Measurements from ENCODE around the gene SYNE4.
"Not testable (repeated sequence)": the region's sequence is repeated elsewhere in the genome, so short reads cannot be mapped to it uniquely, and the experiment has no call there.

The SYNE4 gene, protein sequence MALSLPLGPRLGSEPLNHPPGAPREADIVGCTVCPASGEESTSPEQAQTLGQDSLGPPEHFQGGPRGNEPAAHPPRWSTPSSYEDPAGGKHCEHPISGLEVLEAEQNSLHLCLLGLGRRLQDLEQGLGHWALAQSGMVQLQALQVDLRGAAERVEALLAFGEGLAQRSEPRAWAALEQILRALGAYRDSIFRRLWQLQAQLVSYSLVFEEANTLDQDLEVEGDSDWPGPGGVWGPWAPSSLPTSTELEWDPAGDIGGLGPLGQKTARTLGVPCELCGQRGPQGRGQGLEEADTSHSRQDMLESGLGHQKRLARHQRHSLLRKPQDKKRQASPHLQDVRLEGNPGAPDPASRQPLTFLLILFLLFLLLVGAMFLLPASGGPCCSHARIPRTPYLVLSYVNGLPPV

DNA sequence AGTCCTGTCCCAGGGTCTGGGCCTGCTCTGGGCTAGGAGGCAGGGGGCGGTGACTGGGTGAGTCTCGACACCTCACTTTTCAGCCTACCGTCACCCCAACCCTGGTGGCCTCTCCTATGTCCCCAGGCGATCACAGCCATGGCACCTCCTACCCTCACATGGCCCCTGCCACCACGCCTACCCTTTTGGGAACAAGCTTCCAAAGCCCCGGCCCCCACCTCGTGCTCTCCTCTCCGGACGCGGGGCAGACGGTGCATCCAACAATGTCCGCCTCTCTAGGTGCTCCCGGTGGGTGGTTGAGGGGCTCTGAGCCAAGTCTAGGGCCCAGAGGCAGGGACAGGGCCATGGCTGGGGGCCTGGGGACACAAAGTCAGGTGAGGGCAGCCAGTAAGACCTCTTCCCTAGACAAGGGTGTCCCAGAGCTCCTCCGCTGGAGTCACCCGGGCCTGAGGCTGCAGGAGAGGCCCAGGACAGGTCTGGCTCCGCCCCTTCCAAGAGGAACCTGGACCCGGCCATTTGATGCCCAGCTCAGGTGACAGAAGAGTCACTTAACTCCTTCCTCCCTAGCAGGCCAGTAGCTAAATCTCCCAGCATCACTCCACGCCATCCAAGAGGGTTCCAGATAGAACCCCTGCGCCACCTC lies at the start of gene SYNE4:
Gene SYNE4, minus strand, starts transcription at position 478 of the 643 bp plus-strand sequence. Its CDS starts 132 bp downstream, at position 346.
- no peak for DNase-seq (ENCODE audit: low read depth in 1 of 2, low spot score in 1 of 2)

DNA sequence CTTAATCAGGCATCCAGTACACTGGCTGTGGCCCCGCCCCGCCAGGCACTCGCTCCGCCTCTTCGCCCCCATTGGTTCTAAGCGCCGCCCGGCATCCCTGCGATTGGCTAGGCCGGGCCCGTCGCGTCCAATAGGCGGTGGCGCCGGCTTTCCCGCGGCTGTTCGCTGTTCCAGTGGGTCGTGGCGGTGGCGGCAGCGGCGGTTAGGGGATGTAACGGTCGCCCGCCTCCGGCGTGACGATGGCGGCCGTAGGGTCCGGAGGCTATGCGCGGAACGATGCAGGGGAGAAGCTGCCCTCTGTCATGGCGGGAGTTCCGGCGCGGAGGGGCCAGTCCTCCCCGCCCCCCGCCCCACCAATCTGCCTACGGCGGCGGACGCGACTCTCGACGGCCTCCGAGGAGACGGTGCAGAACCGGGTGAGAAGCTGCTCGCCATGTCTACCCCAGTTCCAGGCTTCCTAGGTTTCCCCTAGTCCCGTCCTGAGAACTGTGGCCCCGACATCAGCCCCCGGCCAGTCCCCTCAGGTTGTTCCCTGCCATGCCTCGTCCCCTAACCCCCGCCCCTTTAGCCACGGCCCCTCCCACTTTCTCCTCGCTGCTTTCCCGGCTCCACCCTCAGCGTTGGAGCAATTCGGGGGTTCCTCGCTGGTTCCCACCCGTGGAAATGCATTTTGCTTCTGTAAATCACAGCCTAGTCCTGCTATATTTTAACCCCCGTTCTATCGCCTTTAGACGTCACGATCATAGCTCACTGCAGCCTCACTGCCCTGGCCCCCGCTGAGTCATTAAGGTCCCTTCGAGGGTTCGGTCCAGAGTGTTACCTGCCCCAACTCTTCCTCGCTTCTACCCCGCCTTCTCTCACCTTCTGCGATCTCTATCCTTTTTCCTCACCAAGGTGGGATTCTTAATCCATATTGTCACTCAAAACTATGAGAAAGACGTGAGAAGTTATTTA lies 46.4 kb upstream of the SYNE4 start, which contains the start of gene WDR62:
Gene WDR62, plus strand, starts transcription at position 165 of the 954 bp plus-strand sequence. Its CDS starts 75 bp downstream, at position 240.
- peak; percentile 91 to 94 for DNase-seq (ENCODE audit: low read depth in 1 of 2, low spot score in 1 of 2)

DNA sequence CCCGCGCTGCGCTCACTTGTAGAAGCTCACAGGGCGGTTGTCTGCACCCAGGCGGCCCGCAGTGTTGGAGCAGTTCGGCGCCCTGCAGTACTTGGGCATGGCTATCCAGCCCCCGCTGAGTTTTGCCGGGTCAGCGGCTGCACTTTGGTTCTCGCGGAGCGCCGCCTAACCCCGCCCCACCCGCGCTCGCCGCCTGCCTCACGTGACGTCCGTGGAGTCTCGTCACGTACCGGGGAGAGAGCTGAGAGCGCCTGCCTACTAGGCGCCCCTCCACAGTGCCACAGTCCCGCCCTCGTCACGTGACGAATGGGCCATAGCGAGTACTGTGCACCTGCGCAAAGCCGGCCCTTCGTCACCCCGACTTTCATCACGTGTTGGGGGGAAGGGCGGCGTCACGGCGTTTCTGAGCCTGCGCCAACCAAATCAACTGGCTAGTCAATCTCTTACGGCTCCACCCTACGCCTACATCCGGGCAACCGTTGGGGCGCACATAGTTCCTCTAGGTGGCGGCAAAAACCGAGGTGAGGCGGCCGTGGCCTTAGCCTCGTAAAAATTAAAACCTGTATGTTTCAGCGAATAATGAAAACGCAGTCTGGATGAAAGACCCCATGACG lies 45.6 kb upstream of the SYNE4 start, which contains the start of gene THAP8:
Gene THAP8, minus strand, starts transcription at position 167 of the 614 bp plus-strand sequence. Its CDS starts 68 bp downstream, at position 99.
- peak; percentile 98 to 99 for DNase-seq (ENCODE audit: low read depth in 1 of 2, low spot score in 1 of 2)

DNA sequence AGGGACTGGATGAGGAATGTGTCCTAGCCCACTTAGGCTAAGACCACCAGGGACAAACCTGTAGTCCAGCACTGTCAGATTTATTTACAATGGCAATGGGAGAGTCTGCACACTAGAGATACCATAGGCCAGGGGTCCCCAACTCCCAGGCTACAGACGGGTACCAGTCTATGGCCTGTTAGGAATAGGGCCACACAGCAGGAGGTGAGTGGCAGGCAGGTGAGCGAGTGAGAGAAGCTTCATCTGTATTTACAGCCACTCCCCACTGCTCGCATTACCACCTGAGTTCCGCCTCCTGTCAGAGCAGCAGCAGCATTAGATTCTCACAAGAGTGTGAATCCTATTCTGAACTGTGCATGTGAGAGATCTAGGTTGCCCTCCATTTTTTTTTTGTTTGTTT lies 43.0 kb upstream of the SYNE4 start:
- DNase-seq (ENCODE audit: low read depth in 1 of 2, low spot score in 1 of 2), result no peak

DNA sequence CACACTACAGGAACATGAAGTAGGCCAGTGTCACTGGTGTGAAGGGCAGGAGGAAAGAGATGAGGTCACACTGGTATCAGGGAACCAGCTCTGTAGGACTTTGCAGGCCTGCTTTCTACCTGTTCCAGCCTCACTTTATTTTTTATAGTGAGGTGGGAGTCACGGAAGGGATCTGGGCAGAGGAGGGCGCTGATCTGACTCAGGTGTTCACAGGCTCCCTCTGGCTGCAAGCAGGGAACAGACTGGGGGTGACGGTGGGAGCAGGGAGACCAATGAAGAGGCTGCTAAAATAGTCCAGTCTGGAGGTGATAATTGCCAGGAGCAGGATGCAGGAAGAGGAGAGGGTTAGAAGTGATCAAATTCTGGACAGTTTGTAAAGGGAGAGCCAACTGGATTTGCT lies 42.6 kb upstream of the SYNE4 start:
- no peak for DNase-seq (ENCODE audit: low read depth in 1 of 2, low spot score in 1 of 2)

DNA sequence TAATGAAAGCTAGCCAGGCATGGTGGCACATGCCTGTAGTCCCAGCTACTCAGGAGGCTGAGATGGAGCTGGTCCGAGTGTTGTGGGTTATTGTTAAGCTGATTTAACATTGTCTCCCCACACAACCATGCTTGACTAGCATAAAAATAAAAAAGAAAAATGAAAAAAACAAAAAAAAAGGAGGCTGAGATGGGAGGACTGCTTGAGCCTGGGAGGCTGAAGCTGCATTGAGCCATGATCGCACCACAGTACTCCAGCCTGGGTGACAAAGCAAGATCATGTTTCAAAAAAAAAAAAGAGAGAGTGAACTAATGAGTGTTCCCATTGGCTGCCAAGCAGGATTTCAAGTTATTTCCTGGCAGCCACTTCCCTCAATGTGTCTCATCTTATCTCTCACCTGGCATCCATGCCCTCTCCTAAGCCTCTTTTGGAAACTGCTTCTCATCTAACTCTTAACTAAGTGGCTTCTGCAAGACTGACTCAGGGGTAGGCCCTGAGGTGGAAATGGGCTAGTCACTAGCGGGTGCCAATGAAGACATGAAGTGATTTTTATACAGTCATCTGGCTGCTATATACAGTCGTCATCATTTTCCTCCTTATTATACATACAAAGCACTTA lies 40.6 kb upstream of the SYNE4 start:
- DNase-seq (ENCODE audit: low read depth in 1 of 2, low spot score in 1 of 2), result no peak

DNA sequence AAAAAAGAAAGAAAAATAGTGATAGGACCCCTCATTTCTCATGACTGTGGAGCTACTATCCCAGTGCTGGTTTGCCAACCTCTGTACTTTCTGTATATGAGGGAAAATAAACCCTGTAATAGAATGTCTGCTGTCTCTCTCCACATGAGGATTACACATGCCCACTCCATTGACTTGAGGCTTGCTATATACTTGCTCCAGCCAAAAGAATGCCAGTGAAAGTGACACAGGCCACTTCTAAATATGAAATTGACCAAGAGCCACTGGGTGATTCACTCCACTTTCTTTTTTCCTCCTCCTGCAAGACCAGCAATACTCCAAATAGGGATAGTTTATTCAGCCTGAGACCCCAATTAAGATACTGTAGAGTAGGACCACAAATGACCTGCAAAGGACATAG lies 39.2 kb upstream of the SYNE4 start:
- DNase-seq (ENCODE audit: low read depth in 1 of 2, low spot score in 1 of 2), result no peak

DNA sequence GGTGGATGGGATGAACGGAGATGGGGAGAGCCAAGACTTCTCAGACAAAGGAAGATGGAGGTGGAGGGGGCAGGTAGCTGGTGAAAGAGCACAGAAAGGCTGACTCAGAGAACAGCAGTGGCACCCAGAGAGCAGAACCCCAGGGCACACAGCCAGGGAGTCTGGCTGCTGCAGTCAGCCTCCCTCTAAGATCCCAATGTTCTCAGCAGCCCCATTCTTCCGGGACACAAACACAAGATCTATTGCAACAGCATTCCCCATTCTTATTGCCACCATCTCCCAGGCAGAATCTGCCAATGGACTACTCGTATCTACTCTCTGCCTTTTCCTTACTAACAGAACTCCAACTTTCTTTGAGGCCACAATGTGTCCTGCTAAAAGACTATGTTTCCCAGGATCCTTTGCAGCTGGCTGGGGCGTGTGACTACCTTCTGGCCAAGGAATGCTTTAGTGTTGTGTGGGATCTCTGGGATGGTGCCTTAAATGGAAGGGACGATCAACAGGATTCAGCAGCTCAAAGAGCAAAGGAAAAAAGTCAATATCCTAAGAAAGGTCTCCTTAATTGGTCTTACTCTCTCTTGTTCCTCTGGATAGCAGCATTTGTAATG lies 37.9 kb upstream of the SYNE4 start:
- no peak for DNase-seq (ENCODE audit: low read depth in 1 of 2, low spot score in 1 of 2)

DNA sequence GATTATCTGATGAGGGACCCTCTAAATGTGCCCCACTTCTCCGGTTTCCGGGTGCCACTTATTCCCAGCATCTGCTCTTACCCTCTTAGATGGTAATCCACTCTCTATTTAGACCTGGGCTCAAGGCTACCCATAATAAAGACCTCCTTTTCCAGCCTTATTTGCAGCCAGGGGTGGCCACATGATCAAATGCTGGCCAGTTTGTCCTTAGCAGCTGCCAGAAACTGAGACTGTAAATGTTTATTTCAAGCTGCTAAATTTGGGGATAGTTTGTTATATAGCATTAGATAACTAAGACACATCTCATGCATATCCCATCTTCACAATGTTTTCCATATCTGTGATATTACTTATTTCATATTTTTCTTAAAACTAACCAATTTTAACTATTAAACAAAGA lies 35.3 kb upstream of the SYNE4 start:
- DNase-seq (ENCODE audit: low read depth in 1 of 2, low spot score in 1 of 2), result no peak

DNA sequence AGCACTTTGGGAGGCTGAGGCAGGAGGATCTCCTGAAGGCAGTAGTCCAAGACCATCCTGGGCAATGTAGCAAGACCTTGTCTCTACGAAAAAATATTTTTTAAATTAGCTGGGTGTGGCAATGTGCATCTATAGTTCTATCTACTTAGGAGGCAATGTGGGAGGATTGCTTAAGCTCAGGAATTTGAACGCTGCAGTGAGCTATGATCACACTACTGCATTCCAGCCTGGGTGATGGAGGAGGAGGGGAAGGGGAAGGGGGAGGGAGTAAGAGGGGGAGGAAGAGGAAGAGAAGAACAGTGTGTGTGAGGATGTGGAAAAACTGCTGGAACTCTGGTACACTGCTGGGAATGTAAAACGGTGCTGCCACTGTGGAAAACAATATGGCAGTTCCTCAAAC lies 33.2 kb upstream of the SYNE4 start:
- DNase-seq (ENCODE audit: low read depth in 1 of 2, low spot score in 1 of 2), result no peak

DNA sequence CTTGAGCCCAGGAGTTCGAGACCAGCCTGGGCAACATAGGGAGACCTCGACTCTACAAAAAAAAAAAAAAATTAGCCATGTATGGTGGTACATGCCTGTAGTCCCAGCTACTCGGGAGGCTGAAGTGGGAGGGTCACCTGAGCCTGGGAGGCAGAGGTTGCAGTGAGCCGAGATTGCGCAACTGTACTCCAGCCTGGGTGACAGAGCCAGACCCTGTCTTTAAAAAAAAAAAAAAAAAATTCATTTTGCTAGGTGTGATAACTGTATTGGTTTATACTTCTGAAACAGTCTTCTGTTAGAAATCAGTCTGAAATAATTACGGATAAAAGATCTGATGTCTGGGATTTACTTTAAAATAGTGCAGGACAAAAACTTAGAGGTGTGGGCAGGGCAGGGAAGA lies 32.5 kb upstream of the SYNE4 start:
- DNase-seq (ENCODE audit: low read depth in 1 of 2, low spot score in 1 of 2), result not testable (repeated sequence)

DNA sequence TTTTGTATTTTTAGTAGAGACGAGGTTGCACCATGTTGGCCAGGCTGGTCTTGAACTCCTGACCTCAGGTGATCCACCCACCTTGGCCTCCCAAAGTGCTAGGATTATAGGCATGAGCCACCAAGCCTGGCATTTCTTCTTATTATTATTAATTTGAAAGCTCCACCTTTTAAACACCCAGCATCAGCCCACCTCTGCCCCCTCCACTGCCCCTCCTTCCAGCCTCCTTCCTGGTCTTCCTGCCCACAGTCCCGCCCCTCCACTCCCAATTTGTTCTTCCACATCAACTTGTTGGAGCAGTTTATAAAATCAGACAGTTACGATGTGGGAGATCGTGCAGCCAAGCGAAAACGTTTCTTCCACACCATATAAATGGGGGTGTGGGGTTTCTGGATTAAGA lies 31.9 kb upstream of the SYNE4 start:
- no peak for DNase-seq (ENCODE audit: low read depth in 1 of 2, low spot score in 1 of 2)

DNA sequence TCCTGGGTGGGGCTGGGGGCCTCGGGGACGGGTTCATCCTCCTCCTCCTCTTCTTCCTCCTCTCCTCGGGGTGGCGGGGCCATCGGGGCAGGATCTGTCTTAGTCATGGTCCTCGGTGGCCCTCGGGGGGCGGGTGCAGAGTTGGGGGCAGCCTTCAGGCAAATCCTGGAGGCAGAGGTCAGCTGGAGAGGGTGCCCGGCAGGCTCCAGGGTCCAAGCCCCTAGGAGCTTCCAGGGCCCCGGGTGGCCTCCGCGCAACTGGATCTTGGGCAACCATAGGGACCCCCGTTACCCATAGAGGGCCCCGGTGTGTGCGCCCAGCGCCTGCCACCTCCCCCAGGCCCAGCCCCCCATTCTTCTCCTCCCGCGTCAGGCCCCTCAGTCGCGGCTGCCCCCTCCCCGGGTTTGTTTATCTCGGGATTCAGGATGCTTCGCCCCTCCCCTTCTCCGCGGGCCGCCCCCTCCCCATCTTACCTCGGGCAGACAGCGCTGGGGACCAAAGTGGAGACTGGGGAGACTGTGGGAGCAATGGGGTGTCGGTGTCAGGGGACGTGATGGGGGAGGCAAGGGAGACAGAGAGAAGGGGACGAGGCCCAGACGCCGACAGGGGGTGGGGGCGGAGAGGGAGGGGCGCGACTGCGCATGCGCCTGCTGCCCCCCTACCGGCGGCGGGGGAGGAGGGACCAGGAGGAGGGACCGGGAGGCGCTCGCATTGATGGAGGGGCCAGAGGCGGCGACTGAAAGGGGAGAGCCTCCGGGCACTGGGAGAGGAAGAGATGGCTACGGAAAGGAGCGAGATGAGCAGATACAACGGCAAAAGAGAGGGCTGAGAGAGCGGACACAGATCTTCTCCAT lies 23.9 kb upstream of the SYNE4 start, which contains the start of gene CLIP3:
Gene CLIP3, minus strand, starts transcription at position 623 of the 854 bp plus-strand sequence. Its CDS starts 516 bp downstream, at position 107.
- DNase-seq (ENCODE audit: low read depth in 1 of 2, low spot score in 1 of 2), result peak in 1 of 2 donors; percentile 34

DNA sequence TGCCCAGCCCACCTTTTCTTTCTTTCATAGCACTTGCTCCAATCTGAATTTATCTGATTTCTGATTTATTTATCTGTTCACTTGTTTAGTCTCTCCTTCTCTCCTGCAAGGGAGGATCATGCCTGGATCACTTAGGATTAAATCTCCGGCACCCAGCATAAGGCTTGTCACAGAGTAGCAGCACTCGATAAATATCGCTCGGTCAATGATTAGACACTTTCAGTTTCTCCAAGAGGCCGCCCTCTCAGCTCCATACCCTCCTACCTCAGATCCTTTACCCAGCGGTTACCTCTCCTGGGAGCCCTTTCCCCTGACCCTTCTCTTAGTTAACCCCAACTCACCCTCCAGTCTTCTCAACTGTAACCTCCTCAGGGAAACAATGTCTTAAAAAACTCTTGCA lies 22.7 kb upstream of the SYNE4 start:
- DNase-seq (ENCODE audit: low read depth in 1 of 2, low spot score in 1 of 2), result no peak

DNA sequence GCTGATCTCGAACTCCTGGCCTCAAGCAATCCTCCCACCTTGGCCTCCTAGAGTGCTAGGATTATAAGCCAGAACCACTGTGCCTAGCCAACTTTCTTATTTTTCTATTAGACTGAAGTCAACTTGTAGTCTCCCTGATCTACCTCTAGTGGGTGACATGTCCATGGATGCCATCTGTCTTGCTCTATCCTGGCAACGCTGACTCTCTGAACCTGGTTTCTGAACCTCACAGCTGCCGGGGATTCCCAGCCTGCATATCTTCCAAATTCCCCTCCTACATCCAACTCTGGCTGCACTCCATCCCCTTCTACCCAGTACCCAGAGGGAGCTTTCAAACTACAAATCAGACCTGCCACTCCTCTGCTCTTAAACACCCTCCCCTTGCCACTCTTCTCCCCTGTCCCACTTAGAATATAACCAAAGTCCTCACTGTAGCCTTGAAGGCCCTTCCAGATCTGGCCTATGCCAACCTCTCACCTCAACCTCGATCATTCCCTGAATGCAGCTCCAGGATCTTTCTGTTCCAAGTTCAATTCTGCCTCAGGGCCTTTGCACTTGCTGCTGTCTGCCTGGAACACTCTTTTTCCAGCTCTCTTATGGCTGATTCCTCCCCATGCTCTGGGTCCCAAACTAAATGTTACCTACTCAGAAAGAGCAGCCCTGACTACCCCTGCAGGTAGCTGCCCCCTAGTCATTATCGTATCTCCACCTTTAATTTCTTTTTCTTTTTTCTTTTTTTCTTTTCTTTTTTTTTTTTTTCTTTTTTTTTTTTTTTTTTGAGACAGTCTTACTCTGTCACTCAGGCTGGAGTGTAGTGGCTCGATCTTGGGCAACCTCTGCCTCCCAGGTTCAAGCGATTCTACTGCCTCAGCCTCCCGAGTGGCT lies 21.9 kb upstream of the SYNE4 start:
- no peak for DNase-seq (ENCODE audit: low read depth in 1 of 2, low spot score in 1 of 2)

DNA sequence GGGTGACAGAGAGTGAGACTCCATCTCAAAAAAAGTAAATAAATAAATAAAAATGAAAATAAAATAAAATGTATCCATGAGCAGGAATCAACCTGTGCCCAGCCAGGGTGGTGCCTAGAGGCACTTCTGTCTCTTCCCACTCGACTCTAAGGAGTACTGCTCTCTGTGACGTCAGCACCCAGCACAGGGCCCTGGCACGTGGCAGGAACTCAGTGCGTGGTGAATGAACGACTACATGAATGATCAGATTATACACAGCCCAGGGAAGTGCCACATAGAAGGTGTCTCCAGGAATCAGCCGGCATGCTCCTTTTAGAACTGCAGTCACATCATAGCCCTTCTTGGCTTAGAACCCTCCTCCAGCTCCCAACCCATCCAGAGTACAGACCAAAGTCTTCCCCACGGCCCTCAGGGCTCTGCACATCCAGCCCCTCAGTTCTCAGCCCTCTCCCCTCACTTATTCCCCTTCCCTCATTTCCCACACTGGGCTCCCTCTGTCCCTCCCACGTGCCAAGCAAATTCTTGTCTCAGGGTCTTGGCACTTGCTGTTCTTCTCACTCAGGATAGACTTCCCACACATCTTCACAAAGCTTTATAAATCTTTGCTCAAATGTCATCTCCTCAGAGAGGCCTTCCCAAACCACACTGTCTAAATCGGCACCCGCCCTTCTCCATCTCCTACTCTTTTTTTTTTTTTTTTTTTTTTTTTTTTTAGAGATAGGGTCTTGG lies 19.9 kb upstream of the SYNE4 start:
- no peak for DNase-seq (ENCODE audit: low read depth in 1 of 2, low spot score in 1 of 2)

DNA sequence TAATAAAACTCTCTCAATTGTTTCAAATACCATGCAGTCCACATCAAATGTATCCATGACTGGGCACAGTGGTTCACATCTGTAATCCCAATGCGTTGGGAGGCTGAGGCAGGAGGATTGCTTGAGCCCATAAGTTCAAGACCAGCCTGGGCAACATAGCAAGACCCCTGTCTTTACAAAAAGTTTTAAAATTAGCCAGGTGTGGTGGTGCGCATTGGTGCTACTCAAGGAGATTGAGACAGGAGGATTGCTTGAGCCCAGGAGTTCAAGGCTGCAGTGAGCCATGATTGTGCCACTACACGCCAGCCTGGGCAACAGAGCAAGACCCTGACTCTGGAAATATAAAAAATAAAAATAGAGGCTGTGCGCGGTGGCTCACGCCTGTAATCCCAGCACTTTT lies 19.1 kb upstream of the SYNE4 start:
- DNase-seq (ENCODE audit: low read depth in 1 of 2, low spot score in 1 of 2), result no peak

All from stimulated activated CD4-positive, alpha-beta T cell treated with anti-CD3 and anti-CD28 coated beads, Interleukin-15, amount 100 ng/mL, for 1 hour (primary cell).